HG03439 (cell line): ENCODE data around the gene SMG5.

Source experiments
- ATAC-seq: cut with Tn5 transposase; IDR thresholded peaks from one replicate; pipeline ENCODE4 v1.9.1; 2021; ENCODE audit warnings: mild to moderate bottlenecking, moderate library complexity; ENCODE audit not compliant: unreplicated experiment

Gene SMG5

DNA sequence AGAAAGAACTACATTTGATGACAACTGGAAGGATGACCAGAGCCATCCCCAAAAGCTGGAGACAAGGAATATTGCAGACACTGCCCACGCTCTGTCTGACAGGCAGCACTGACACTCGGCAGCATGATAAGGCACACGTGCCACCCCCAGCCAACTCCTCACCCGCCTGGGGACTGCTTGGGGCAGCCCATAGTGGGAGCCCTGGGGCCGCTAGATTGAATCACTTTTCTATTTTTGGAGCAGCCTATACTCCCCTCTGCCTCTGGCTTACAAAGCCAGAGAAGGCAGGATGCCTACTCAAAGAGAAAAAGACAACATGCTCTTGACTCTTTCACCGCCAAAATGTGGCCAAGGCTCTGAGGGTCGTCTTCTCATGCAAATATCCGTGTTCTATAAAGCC lies 1.3 kb downstream of the SMG5 start:
- ATAC-seq: no peak

DNA sequence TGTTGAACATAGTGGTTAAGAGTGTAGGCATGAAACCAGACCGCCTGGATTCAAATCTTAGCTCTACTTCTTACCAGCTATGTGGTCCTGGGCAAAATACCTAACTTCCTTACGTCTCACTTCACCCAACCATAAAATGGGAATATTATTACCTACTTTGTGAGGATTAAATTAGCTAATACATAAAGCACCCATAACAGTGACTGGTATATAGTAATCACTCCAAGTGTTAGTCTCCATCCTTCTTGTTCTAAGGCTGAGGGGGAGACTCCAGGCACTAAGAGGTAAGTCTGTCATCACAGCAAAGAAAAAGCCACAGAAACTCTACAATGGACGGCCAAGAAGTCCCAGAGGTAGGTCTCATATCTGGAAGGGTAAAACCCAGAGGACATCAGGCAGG lies 2.8 kb downstream of the SMG5 start:
- ATAC-seq: no peak

GRCh38 chr1:156276966-156277381 lies 5.7 kb downstream of the SMG5 start:
- ATAC-seq: no peak

GRCh38 chr1:156276532-156276931 lies 6.1 kb downstream of the SMG5 start:
- no peak for ATAC-seq

DNA sequence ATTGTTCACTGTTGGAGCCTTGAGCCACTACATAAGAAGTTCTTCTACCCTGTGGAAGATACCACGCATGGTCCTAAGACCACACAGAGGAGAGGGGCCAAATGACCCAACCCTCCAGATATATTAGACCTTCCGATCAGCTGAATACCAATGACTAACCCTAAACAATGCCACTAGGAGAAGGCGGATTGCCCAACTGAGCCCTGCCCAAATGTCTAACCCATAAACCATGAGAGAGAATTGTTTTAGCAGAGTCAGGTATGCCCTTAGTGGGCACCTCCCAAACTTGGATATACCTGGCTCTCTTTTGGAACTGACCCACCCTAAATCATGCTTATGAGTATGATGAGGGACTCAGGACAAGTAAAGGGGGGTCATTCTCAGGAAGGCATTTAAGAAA lies 12.3 kb downstream of the SMG5 start:
- ATAC-seq: no peak

DNA sequence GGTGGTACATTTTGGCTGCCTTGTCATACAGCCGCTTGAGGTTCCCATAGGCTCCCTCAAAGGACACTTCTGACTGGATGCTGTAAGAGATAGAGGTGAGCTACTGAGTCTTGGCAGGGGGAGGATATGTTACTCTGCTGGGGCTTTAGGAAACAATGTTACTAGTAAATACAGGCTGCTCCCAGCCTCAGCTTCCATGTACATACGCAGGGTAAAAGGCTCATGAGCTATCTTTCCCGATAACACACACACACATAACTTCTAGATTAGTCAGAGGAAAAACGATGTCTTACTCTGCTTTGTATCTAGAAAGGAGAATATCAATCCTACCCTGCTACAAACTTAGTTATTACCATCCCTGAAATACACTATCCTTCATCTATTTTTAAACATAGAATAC lies 14.3 kb downstream of the SMG5 start:
- no peak for ATAC-seq

DNA sequence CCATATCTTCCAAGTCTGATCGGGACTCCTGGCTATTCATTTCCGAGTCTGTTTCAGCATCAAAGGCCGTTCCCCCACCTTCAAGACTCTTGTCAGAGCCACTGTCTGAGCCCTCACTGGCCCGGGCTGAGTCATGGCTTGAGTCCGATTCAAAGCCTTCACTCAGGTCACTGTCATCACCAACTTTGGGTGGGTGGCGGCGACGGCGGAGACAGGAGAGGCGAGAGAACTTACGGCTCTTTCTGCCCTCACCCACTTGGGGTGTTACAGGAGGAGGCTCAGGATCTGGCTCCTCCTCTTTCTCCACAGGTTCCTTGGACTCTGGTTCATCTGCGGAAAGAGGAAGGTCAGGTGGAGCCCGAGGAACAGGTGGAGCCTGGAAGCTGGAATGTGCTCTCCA lies 16.6 kb downstream of the SMG5 start:
- ATAC-seq: no peak

DNA sequence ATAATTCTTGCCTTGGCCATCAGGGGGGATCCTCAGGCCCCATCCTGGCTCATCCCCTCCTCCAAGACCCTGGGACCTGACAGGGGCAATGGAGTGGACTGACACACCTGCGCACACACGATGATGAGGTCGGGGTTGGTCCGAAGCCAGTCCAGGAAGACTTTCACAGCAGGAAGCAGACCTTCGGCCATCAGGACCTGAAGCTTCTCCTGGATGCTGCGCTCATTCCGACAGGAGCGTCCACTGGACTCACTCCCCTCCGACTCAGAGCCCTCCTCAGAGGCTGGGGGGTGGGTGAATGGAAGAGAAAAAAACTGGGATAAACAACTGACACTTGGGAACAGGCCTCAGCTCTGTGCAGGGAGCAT lies 19.4 kb downstream of the SMG5 start:
- no peak for ATAC-seq

DNA sequence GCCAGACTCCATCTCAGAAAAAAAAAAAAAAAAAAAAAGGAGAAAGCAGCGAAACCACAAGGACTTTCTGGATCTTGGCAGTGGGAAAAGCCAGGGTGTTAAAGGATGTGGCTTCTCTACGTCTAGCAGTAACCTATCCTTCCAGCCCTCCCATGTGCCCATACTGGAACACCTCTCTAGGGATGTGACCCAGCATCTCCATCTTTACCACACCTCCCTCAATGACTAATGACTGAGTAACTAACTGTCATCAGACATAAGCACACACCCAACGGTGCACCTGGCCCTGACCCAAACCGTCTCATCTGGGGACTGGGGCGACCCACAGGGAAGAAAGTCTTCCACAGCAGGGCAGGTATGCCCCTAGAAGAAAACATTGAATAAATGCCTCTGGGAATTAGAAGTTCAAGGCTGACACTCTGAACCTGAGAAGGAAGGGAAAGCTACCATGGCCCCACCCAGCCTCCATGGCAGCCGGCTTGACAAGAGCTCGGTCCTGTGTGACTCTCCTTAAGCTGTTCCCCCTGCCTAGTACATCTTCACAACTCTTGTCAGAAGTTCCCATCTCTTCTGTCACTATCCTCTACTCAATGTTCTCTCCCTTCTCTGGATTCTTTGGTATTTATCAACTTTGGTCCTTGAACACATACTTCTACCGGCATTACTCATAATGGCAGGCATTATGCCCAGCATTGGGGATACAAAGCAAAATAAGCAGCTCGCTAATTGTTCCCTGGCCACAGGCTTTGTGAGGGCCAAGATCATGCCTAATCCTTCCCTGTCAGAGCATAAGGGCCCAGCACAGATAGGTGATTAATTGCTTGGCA lies 20.0 kb downstream of the SMG5 start:
- no peak for ATAC-seq

DNA sequence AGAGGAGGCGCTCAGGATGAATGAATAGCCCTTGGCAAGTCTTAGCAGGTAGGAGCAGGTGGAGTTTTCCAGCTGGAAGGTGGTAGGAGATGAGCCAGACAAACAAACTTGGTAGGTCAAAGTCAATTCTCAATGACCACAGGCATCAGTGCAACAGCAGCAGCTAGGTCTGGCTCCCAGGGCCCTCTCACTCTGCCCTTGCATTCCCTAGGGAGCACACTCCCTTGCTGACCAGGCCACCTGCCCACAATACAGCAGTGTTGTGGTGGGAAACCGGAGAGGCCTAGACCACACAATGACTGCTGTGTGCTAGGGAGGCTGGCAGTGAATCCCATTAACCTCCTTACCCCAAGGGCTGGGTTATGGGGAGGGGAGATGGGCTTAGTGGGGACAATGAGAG lies 21.7 kb downstream of the SMG5 start:
- ATAC-seq: no peak

- ATAC-seq: no peak
Measured at GRCh38 chr1:156259805-156260204, 22.8 kb downstream of the SMG5 start.

- no peak for ATAC-seq
Measured at GRCh38 chr1:156258859-156259258, 23.8 kb downstream of the SMG5 start.

- no peak for ATAC-seq
Measured at GRCh38 chr1:156257711-156258110, 24.9 kb downstream of the SMG5 start.

DNA sequence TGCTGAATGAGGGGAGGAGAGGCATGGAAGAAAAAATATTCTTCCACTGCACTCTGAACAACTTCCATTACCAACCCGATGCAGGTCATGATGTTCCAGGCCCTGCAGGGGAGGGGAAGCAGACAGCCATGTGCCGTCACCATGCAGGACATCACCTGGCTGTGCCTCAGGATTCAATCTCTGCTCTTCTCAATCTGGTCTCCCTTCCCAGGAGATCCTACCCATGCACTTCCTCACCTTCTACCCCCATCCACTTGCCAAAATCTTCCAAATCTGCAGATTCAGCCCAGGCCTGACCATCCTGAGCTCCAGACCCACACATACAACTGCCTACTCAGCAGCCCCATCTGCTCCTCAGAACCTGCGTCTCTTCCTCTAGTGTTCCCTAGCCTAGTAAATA lies 29.0 kb downstream of the SMG5 start:
- no peak for ATAC-seq

DNA sequence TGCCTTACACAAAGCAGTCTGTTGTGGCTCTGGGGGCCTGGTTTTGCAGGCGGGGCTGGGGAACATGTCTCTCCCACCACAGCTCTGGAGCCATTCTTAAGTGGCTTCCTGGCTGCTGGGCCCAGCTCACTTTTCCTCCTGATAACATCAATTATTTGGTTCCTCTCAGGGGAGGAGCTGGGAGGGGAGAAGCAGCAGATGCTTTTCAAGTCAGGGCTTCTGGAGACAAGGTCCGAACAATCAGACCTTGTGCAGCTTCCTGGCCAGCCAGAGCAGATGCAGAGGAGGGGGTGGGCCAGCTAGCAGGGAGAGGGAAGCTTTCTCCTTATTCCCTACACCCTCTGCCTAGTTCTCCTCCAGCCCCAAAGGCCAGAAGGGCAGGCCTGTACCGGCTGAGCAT lies 31.1 kb downstream of the SMG5 start:
- no peak for ATAC-seq

DNA sequence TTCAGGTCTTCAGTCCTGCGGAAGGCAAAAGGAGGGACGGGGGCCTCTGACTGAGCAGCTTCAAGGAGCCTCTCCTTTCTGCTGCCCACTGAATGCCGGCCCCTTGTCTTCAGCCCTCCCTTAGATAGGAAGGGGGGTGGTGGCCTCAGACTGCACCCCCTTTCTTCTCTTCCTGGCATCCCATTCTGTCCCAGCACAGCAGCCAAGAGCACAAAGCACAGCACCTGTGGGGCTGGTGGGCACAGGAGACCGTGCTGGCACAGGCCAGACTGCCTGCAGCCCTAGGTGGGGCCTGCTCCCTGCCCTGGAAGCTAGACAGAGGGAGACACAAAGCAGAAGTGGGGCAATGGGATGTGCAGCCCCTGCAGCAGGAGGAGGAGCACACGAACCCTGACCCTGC lies 33.0 kb downstream of the SMG5 start:
- no peak for ATAC-seq

GRCh38 chr1:156248323-156248683 lies 34.3 kb downstream of the SMG5 start:
- ATAC-seq: no peak

DNA sequence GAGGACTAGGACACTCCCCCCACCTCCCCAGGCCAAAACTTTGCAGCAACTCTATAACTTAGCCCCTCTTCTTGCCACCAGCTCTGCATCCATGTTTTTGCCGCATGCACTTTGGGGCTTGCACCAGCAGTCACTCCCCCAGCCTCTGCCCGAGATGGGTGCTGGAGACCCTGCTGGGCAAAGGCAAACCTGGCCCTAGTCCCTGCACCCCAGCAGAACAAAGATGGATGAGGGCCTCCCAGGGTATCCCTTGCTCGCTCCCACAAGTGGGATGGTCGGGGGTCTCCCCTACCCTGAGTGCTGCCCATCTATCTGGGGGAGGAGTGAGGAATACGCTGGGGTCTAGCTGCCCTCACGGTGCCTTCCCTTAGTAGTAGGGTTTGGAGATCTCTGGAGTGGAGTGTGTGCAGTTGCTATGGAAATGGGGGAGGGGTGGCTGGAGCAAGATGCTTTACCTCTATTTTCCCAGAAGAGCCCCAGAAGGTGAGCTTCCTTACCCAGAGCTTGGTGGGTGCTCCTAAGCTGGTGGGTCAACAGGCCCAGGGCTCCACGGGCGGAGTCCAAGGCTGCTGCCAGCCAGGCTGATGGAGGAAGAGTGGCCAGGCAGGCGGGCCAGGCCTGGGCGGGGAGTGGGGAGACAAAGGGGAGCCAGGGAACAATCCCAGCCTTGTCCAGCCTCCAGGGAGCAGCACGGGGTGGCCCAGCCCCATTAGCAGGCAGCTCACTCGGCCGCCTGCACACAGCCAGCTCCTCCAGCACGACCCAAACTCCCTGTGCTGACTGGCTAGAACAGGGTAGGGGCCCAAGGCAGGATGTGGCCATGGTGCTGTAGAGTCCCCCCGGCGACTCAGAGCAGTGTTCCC lies 34.9 kb downstream of the SMG5 start, which contains the start of gene PAQR6:
Gene PAQR6 (minus strand): TSS at position 597 of the 863 bp plus-strand sequence. CDS start 1,325 bp downstream, outside the sequence.
- ATAC-seq: no peak

DNA sequence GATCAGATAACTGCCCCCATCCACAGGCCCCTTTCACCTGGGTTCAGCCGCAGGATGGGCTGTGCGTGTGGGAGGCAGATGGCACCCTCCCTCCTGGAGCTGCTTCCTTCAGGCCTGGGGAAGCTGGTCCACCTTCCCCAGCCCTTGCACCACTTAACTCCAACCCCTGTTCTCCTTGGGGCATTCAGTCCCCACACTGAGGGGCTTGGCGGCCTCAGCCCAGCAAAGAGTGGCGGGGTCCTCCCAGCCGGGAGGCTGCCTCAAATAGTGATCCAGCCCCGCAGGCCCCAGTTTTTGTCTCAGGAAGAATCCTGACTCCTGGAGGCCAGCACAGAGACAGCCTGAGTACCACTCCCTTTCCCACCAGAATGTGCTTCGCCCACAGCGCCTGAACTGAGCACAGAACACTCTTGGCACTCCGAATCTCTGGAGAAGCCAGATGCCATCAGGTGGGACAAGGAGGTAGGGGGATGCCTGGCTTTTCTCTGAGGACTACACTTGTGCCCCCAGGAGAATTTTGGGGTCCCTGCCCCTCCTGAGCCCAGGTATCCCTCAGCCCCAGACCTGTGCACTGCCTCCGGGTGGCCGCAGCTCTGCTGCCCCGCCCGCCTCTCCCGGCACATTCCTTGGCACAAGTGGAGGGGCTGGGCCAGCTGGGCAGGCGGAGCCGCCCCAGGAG lies 35.7 kb downstream of the SMG5 start:
- no peak for ATAC-seq

DNA sequence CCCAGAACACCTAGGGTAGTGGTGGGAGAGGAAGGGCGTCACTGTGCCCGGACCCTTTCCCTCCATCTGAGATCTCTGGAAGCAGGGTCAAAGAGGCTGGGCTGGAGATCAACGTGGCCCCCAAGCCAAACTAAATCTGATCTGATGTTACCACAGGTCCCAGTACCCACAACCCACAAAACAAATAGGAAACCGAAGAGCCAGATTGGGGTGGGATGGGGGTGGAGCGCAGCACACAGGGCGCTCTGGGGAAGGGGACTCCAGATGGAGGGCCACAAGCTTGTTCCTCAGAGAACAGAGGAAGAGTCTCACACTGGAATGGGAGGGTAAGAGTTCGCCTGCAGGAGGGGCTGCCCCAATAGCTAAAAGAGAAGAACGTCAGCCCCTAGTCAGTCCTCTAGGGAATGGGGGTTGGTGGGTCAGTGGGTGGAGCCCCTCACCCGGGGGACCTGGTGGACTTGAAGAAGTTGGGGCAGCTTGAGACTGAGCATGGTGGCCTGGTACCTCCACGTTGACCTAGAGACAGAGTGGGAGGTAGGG lies 36.3 kb downstream of the SMG5 start:
- ATAC-seq: no peak
